Amniotic epithelial cell (primary cell): ENCODE results near the gene SYNJ2.

Experiments
- DNase-seq: peaks from one replicate; pipeline ENCODE4 v3.0.0-alpha.2; 2010; ENCODE audit warnings: low read depth

The SYNJ2 gene

DNA sequence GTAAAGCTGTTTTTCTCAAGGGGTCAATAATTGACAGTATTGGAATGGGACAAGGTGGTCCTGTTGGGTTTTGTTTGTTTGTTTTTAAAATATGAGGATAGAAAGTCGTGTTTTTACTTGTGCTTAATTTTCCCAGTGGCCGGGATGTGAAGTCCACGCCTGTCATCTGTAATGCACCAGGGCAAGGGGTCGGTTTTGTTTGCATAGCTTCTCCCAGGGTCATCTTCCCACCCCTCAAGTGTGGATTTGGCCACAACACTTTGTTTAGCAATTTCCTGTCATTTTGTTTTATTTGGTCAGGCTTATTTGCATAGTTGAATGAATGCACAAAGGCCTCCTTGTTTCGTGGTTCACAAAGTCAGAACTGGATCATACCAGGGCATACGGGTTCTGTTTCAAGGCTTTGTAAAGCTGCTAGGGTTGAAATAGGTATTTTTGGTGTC, 29.8 kb downstream of the SYNJ2 start:
- DNase-seq = no peak

GRCh38 chr6:158011980-158012566, 30.4 kb downstream of the SYNJ2 start:
- DNase-seq = no peak

DNA sequence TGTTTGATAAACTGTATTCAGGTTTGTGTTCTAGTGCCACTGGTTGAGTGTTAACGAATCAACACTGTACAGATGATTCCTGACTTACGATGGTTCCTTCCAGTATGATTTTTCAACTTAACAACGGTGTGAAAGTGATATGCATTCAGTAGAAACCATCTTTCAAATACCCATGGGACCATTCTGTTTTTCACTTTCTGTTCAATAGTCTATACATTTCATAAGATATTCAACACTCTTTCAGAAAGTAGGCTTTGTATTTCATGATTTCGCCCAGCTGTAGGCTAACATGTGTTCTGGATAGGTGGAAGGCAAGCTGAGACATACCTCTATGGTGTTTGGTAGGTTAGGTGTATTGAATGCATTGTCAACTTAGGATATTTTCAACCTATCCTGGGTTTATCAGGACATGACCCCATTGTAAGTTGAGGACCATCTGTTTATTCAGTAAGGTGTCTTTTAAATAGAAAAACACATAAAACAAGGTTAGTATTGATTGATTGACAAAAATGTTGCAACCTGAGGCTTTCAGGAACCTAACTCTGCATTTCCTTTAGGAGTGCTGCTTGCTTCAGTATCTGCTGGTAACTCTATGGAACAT, 32.3 kb downstream of the SYNJ2 start:
- no peak for DNase-seq

- DNase-seq = peak; percentile 22
Measured at GRCh38 chr6:158014505-158015187, 33.0 kb downstream of the SYNJ2 start.

- DNase-seq = no peak
Measured at GRCh38 chr6:158015188-158015506, 33.5 kb downstream of the SYNJ2 start.

GRCh38 chr6:158016571-158017383, 35.1 kb downstream of the SYNJ2 start:
- DNase-seq = no peak

DNA sequence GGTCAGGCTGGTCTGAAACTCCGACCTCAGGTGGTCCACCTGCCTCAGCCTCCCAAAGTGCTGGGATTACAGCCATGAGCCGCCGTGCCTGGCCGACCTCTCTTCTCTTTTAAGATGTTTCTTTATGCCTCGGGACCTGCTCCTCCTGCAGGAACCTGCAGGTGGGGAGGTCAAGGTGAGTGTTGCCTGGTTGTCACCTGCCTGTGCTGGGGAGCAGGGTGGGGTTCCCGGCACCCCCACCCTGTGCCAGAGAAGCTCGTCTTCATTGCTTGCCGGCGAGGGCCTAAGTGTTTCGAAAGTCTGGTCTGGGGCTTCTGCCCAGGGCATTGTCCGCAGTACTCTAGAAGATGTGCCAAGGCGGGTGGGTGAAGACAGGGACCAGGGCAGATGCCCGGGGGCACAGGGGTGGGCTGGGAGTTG, 36.0 kb downstream of the SYNJ2 start:
- DNase-seq = no peak

- DNase-seq = no peak
Measured at GRCh38 chr6:158018041-158018771, 36.5 kb downstream of the SYNJ2 start.

- peak; percentile 58 for DNase-seq
Measured at GRCh38 chr6:158018851-158019361, 37.2 kb downstream of the SYNJ2 start.

- no peak for DNase-seq
Measured at GRCh38 chr6:158019416-158019815, 37.8 kb downstream of the SYNJ2 start.

DNA sequence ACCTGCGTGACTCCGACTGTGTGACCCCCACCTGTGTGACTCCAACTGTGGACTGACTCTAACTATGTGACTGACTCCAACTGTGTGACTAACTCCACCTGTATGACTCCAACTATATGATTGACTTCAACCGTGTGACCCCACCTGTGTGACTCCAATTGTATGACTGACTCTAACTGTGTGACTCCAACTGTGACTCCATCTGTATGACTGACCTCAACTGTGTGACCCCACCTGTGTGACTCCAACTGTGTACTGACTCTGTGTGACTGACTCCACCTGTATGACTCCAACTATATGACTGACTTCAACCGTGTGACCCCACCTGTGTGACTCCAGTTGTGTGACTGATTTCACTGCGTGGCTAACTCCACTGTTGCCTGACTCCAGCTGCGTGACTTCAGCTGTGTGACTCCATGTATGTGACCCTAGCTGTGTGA, 38.6 kb downstream of the SYNJ2 start:
- no peak for DNase-seq

DNA sequence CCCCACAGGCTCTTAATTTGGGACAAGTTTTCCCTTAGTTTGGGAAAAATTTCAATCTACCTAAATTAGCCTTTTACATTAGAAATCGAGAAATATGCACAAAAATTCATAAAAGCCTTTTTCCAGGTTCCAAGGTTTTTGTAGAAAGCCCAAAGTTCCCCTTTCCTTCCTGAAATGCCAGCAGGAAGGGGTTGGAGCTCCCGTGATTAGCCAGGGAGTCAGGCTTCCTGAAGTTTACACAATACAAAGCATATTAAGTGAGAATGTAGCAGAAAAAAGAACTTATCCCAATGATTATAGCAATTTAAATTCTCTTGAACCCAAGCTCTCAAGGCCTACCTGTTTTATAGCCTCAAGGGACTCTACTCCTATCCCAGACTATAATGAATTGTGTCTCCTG, 39.1 kb downstream of the SYNJ2 start:
- no peak for DNase-seq

DNA sequence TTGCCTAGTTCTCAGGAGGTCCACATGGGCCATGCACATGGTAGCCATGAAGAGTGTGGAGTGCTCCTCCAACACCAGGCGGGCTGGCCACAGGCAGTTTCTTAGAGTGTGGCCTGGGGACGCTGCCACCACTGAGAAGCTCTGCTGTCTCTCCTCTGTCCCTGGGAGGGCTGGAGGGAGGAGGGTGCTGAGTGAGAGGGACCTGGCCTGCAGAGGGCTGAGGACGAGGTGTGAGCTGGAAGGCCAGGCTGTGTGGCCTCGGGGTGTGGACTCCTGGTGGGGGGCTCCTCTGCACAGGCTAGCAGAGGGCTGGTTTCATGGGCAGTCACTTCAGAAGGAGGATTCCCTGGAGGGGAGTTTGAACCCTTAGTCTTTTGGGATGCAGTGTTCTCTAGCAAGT, 39.7 kb downstream of the SYNJ2 start:
- no peak for DNase-seq

DNA sequence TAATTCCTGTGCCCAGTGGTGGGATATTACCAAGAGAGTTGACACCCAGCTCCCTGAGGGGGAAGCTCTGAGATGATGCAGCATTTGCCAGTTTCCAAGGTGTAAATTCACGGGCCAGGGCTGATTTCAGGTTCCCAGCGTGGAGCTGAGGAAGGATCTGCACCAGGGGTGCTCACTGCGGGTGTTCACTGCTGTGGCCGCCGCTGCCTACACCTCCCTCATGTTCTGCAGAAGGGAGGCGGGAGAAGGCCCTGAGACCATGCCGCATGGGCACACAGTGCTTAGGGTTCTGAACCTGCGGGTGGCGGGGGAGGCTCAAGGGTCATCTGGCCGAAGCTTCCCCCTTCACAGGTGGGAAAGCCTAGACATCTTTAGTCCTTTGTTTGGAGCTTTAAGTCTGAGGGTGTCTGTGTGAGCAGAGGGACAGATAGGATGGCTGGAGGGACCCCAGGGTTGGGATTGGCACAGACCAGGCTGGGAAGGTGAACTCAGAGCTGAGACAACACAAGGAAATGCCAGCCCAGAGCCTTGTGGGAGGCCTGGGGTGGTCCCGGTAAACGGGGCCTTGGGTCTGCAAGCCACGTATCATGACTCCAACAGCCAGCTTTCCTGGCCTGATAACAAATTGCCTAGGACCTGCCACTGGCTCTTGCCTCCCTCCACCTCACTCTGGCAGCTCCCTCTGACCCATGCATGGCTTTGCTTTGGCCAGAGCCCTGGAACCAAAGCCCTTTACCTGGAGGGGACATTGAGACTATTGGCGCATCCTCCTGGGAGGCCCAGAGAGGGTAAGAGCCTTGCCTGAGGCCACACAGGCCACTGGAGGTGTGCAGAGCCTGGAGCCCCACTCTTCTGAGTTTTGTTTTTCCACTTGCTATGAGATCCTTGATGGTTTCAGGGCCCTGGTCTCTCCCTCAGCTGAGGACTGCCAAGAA, 40.4 kb downstream of the SYNJ2 start:
- no peak for DNase-seq

DNA sequence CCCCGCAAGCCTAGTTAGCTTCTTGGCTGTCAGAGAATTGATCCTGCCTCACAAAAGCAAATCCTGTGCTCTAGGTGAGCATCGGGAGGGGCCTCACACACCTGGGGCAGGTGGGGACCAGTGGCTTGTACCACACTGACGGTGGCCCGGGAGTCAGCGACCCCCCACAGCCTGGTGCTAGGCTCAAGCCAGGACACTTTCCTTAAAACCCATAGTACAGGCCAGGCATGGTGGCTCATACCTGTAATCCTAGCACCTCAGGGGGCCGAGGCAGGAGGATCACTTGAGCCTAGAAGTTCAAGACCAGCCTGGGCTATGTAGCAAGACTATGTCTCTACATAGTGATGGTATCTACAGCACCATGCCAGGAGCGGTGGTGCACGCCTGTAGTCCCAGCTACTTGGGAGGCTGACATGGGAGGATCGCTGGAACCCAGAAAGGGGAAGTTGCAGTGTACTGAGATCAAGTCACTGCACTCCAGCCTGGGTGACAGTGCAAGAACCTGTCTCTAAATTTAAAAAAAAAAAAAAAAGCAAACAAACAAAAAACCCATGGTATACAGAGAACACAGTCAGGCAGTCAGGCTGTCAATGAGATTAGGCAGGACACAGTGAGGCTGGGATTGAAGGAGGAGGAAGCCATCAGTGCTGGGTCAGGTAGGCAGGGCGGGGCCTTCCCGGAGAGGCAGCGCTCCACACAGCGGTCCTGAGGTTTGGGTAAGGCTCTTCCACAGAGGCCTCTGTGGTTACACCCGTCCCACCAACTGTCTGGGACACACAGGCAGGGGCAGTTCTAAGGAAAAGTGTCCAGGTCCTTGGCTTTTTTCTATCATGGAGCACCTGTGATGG, 41.3 kb downstream of the SYNJ2 start:
- DNase-seq = no peak

GRCh38 chr6:158023597-158023939, 41.9 kb downstream of the SYNJ2 start:
- no peak for DNase-seq

DNA sequence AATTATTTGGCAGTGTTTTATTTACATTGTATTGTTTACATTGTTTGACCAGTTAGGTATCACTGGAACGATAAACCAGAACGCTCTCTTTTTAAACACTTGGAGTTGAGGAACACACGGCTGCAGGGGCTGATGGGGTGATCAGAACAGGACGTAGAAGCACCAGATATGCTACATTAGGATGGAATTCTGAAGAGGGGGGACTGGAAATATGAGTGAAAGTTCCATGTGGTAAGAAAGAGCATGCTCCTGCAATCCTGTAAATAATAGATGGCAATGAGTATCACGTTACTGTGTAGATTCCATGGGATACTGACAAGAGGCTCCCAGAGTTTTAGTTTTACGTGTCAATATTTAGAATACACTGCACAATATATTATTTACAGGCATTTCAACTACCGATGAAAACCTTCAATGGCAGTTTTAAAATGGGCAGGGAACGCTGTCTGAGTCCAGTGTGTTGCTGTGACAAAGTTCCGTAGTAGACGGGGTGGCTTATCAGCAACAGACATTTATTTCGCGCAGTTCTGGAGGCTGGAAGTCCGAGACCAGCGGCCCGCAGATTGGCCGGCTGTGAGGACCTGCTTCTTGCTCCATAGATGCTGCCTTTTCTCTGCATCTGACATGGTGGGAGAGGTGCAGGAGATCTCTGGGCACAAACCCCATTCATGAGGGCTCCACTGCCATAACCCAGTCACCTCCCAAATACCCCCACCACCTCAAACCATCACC, 43.1 kb downstream of the SYNJ2 start:
- no peak for DNase-seq

GRCh38 chr6:158026054-158026900, 44.6 kb downstream of the SYNJ2 start:
- DNase-seq = peak; percentile 98
